ENCODE results near the gene GFOD2.

The GFOD2 gene

DNA sequence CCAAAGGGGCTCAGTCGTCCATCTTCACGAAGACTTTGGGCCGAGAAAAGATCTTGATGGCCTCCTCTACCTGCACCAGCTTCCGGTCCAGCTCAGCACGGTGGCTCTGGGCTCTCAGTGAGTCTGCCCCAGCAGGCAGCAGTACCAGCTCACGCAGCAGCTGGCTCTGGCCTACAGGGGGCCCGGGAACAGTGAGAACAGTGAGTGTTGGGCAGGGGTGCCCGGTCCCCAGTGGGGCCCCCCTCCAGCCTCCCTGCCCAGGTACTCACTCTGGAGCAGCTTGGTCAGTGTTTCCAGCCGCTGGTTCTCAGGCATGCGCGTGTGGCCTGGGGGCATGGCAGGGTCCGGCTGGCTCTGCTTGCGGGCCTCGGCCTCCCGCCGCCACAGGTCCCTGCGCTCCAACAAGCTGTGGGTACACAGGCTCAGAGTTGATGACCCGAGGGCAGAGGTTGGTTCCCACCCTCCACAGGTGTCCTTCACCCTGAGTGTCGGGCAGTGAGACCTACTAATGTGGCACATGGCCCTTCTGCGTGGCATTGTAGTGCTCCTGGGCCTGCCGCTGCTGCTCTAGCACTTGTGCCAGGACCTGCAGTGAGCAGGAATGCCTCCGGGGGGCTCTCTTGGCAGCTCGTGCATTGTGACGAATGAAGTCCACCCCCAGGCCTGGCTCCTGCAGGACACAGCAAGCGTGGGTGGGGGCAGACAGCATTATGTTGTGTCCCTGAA is 55.8 kb downstream of the GFOD2 start:
- Mint-ChIP-seq H3K27ac (ENCODE audit: low read depth) (no peak overlapping the region), H3K9me3 (no peaks in the 10 kb centered on the region), H3K36me3 (ENCODE audit: insufficient read depth) (peaks cover 16% of the 10 kb centered on the region), H3K4me1 (peaks cover 26% of the 10 kb centered on the region), H3K4me3 (no peak overlapping the region), H3K27me3 (no peaks in the 10 kb centered on the region)
- DNase-seq (ENCODE audit: low spot score in 2 of 2) (no peak), ATAC-seq (replicated peaks; ENCODE audit: extremely low read depth, poor library complexity, severe bottlenecking) (no peak)

- no peak for ATAC-seq (replicated peaks; ENCODE audit: extremely low read depth, poor library complexity, severe bottlenecking)
- H3K36me3 Mint-ChIP-seq (ENCODE audit: insufficient read depth): peaks cover 18% of the 10 kb centered on the region
- no peaks in the 10 kb centered on the region for H3K27me3 Mint-ChIP-seq
- H3K9me3 Mint-ChIP-seq: no peaks in the 10 kb centered on the region
- H3K4me1 Mint-ChIP-seq: peaks cover 26% of the 10 kb centered on the region
- H3K27ac Mint-ChIP-seq (ENCODE audit: low read depth): no peak overlapping the region
- no peak overlapping the region for H3K4me3 Mint-ChIP-seq
- DNase-seq (ENCODE audit: low spot score in 2 of 2): no peak
Observed at GRCh38 chr16:67662653-67663010, 56.5 kb downstream of the GFOD2 start.

- ATAC-seq (replicated peaks; ENCODE audit: extremely low read depth, poor library complexity, severe bottlenecking): no peak
- DNase-seq (ENCODE audit: low spot score in 2 of 2): no peak
- H3K4me1 Mint-ChIP-seq: peaks cover 26% of the 10 kb centered on the region
- H3K36me3 Mint-ChIP-seq (ENCODE audit: insufficient read depth): peaks cover 18% of the 10 kb centered on the region
- no peaks in the 10 kb centered on the region for H3K9me3 Mint-ChIP-seq
- peak overlapping the region; percentile 91 for H3K4me3 Mint-ChIP-seq
- H3K27ac Mint-ChIP-seq (ENCODE audit: low read depth): peak overlapping the region; percentile 91
- H3K27me3 Mint-ChIP-seq: no peaks in the 10 kb centered on the region
Observed at GRCh38 chr16:67661886-67662652, 57.0 kb downstream of the GFOD2 start.

- Mint-ChIP-seq H3K27ac (ENCODE audit: low read depth) (peak overlapping the region; percentile 91), H3K4me1 (peaks cover 21% of the 10 kb centered on the region), H3K27me3 (no peaks in the 10 kb centered on the region), H3K9me3 (no peaks in the 10 kb centered on the region), H3K36me3 (ENCODE audit: insufficient read depth) (peaks cover 18% of the 10 kb centered on the region), H3K4me3 (peak overlapping the region; percentile 91)
- ATAC-seq (replicated peaks; ENCODE audit: extremely low read depth, poor library complexity, severe bottlenecking) (no peak), DNase-seq (ENCODE audit: low spot score in 2 of 2) (no peak)
Observed at GRCh38 chr16:67661101-67661761, 57.9 kb downstream of the GFOD2 start.

DNA sequence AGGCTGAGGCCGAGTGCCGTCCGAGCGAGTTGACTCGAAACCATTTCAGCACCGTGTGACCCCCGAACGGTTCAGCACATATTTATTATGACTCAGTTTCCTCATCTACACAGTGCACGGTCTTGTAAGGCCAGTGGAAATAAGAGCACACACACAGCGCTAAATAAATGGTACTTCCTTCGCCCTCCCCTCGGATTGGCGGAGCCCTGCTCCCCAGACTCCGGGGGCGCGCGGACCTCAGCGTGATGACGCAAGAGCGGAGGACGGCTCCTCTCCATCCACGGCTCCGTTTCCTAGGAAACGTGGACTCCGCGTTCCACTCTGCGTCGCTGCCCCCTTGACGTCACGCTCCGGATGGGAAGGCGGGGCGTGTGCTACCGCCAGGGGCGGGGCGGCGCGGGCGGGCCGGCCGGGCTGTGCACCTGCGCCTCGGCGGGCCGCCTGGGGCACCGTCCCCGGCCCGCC is 58.5 kb downstream of the GFOD2 start, which contains the start of gene PARD6A:
Gene PARD6A (plus strand): TSS at position 397 of the 465 bp plus-strand sequence. CDS start 79 bp downstream, outside the sequence.
- peak within 1 kb of the TSS; percentile 91 for H3K27ac Mint-ChIP-seq (ENCODE audit: low read depth)
- peaks cover 22% of the 10 kb centered on the region for H3K36me3 Mint-ChIP-seq (ENCODE audit: insufficient read depth)
- peak; percentile 83 for ATAC-seq (replicated peaks; ENCODE audit: extremely low read depth, poor library complexity, severe bottlenecking)
- H3K27me3 Mint-ChIP-seq: no peaks in the 10 kb centered on the region
- H3K4me3 Mint-ChIP-seq: peak within 1 kb of the TSS; percentile 91
- DNase-seq (ENCODE audit: low spot score in 2 of 2): peak; percentile 84 to 93
- no peaks in the 10 kb centered on the region for H3K9me3 Mint-ChIP-seq
- H3K4me1 Mint-ChIP-seq: peaks cover 24% of the 10 kb centered on the region

DNA sequence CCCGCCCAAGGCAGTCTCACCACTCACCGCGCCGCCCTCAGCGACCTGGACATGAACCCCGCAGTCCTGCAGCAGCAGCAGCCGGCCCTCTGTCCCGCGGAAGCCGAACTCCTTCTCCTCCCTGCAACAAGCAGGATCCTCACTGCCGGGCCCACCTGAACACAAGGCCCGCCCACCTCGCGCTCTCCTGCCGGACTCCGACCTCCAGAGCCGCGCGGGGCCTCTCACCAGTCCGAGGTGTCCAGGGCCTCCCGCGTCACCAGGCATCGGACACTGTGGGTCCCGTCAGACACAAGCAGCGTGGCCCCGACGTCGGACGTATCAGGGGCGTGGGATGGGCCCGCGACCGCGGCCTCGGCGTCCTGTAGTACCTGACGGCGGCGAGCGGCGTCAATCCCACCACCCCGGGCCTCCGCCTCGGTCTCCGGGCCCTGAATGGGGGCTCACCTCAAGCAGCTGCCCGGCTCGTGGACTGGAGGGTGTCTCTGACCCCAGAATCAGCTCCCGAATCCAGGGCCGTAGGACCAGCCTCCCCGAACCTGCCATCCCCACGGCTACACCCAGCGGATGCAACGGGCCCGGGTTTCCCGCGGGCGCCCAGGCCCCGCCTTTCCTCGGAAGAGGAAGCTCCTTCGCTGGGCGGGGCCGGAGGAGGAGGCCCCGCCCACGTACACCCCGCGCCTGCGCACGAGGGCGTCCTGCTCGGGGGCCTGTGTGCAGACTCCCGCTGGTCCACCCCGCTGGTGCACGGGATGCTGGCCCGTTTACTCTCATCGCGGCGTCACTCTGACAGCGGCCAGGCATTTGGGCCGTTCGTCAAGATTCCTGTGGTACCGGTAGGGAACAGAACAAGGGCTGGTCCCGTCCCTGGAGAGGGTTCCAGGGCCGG is 59.2 kb downstream of the GFOD2 start, which contains the start of gene ACD:
Gene ACD (minus strand): TSS at position 586 of the 889 bp plus-strand sequence. CDS start 40 bp downstream, at position 546.
- H3K27ac Mint-ChIP-seq (ENCODE audit: low read depth): peak within 1 kb of the TSS; percentile 91
- H3K9me3 Mint-ChIP-seq: no peaks in the 10 kb centered on the region
- DNase-seq (ENCODE audit: low spot score in 2 of 2): peak; percentile 87 to 91
- H3K4me3 Mint-ChIP-seq: peak within 1 kb of the TSS; percentile 91
- H3K4me1 Mint-ChIP-seq: peaks cover 27% of the 10 kb centered on the region
- ATAC-seq (replicated peaks; ENCODE audit: extremely low read depth, poor library complexity, severe bottlenecking): peak; percentile 71
- no peaks in the 10 kb centered on the region for H3K27me3 Mint-ChIP-seq
- H3K36me3 Mint-ChIP-seq (ENCODE audit: insufficient read depth): peaks cover 23% of the 10 kb centered on the region

DNA sequence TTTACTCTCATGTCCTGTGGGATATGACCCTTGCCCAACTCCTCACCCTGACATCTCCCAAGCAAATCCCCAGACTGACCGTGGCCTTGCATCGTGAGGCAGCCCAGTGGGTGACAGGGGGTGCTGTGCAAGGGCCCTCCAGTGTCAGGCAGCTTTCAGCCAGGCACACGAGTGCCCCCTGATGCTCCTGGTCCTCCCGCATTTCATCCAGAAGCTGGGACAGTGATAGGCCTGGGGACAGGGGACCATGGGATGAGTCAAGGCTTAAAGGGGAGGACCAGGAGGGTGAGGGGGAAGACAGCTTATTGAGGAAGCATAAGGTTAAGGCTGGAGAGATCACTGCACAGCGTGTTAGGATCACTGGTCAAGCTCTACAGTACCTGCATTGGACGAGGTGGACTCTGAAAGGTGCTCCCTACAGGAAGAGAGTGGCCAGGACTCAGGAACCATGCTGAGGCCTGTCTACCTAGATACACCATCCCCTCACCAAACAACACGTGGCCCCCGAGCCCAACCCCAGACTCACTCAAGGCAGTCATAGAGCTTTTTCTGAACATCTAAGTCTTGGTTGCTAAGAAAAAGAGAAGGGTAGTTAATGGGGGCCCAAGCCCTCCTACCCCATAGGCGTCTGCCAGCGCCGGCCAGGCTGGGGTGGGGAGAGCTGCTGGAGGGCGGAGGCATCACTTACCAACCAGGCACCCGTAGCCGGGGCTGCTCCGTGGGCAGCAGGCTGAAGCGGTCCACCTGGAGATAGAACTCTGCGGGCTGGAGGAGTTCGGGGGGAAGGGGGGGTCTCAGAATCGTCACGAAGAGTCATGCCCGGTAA is 60.1 kb downstream of the GFOD2 start:
- peak overlapping the region; percentile 91 for H3K27ac Mint-ChIP-seq (ENCODE audit: low read depth)
- H3K4me3 Mint-ChIP-seq: peak overlapping the region; percentile 91
- ATAC-seq (replicated peaks; ENCODE audit: extremely low read depth, poor library complexity, severe bottlenecking) (no peak), DNase-seq (ENCODE audit: low spot score in 2 of 2) (no peak)
- peaks cover 27% of the 10 kb centered on the region for H3K4me1 Mint-ChIP-seq
- H3K9me3 Mint-ChIP-seq: no peaks in the 10 kb centered on the region
- no peaks in the 10 kb centered on the region for H3K27me3 Mint-ChIP-seq
- peaks cover 24% of the 10 kb centered on the region for H3K36me3 Mint-ChIP-seq (ENCODE audit: insufficient read depth)

- Mint-ChIP-seq H3K4me3 (peak overlapping the region; percentile 50), H3K9me3 (no peaks in the 10 kb centered on the region), H3K36me3 (ENCODE audit: insufficient read depth) (peaks cover 23% of the 10 kb centered on the region), H3K27me3 (no peaks in the 10 kb centered on the region), H3K27ac (ENCODE audit: low read depth) (peak overlapping the region; percentile 16), H3K4me1 (peaks cover 27% of the 10 kb centered on the region)
- ATAC-seq (replicated peaks; ENCODE audit: extremely low read depth, poor library complexity, severe bottlenecking) (no peak), DNase-seq (ENCODE audit: low spot score in 2 of 2) (no peak)
Observed at GRCh38 chr16:67657751-67658518, 61.2 kb downstream of the GFOD2 start.

DNA sequence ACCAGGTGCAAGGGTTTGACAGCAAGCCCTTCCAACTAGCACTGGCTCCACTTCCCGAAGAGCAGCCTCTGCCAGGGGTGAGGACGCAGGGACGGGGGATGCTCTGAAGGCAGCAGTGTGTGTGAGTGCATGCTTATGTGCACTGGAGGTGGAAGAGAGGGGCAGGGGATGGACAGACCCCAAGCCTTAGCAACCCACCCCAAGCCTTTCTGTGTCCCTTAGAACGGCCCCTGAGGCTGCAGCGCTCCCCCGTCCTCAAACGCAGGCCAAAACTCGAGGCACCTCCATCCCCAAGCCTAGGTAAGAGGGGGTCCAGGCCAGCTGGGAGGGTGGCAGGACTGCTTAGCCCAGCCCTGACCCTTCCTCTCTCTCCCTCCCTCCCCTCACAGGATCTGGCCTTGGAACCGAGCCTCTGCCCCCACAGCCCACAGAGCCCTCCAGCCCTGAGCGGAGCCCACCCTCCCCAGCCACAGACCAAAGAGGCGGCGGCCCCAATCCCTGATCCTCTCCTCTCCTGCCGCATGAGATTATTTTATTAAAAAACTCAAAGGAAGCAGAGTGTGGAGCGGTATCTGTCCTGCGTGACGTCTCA is 62.0 kb downstream of the GFOD2 start:
- Mint-ChIP-seq H3K27ac (ENCODE audit: low read depth) (no peak overlapping the region), H3K27me3 (no peaks in the 10 kb centered on the region), H3K36me3 (ENCODE audit: insufficient read depth) (peaks cover 24% of the 10 kb centered on the region), H3K4me3 (no peak overlapping the region), H3K4me1 (peaks cover 28% of the 10 kb centered on the region), H3K9me3 (no peaks in the 10 kb centered on the region)
- ATAC-seq (replicated peaks; ENCODE audit: extremely low read depth, poor library complexity, severe bottlenecking) (no peak), DNase-seq (ENCODE audit: low spot score in 2 of 2) (no peak)

- peaks cover 28% of the 10 kb centered on the region for H3K36me3 Mint-ChIP-seq (ENCODE audit: insufficient read depth)
- no peaks in the 10 kb centered on the region for H3K9me3 Mint-ChIP-seq
- no peak for ATAC-seq (replicated peaks; ENCODE audit: extremely low read depth, poor library complexity, severe bottlenecking)
- DNase-seq (ENCODE audit: low spot score in 2 of 2): no peak
- peaks cover 32% of the 10 kb centered on the region for H3K4me1 Mint-ChIP-seq
- H3K4me3 Mint-ChIP-seq: no peak overlapping the region
- H3K27me3 Mint-ChIP-seq: no peaks in the 10 kb centered on the region
- H3K27ac Mint-ChIP-seq (ENCODE audit: low read depth): no peak overlapping the region
Observed at GRCh38 chr16:67656344-67657016, 62.6 kb downstream of the GFOD2 start.
